Measurements from ENCODE around the gene ARHGAP40.
"Not testable (repeated sequence)": the region's sequence is repeated elsewhere in the genome, so short reads cannot be mapped to it uniquely, and the experiment has no call there.

The ARHGAP40 gene

GRCh38 chr20:38589351-38589750 is 12.3 kb upstream of the ARHGAP40 start:
- no peak for DNase-seq

- DNase-seq: no peak
These were observed 11.5 kb upstream of the ARHGAP40 start for GRCh38 chr20:38589967-38590675.

GRCh38 chr20:38590676-38591473 is 10.7 kb upstream of the ARHGAP40 start:
- DNase-seq: no peak

- DNase-seq: no peak
These were observed 9.9 kb upstream of the ARHGAP40 start for GRCh38 chr20:38591474-38592410.

GRCh38 chr20:38592411-38592790 is 9.2 kb upstream of the ARHGAP40 start:
- not testable (repeated sequence) for DNase-seq

- DNase-seq: not testable (repeated sequence)
These were observed 7.3 kb upstream of the ARHGAP40 start for GRCh38 chr20:38594281-38594680.

- DNase-seq: not testable (repeated sequence)
These were observed 5.7 kb upstream of the ARHGAP40 start for GRCh38 chr20:38595886-38596285.

- no peak for DNase-seq
These were observed 2.2 kb upstream of the ARHGAP40 start for GRCh38 chr20:38599410-38599882.

- no peak for DNase-seq
These were observed 1.6 kb upstream of the ARHGAP40 start for GRCh38 chr20:38600057-38600456.

- no peak for DNase-seq
These were observed 574 bp downstream of the ARHGAP40 start for GRCh38 chr20:38602185-38602581.

GRCh38 chr20:38603286-38603685 is 1.7 kb downstream of the ARHGAP40 start:
- DNase-seq: no peak

GRCh38 chr20:38604873-38605303 is 3.3 kb downstream of the ARHGAP40 start:
- no peak for DNase-seq

- no peak for DNase-seq
These were observed 5.7 kb downstream of the ARHGAP40 start for GRCh38 chr20:38607351-38607750.

- no peak for DNase-seq
These were observed 6.6 kb downstream of the ARHGAP40 start for GRCh38 chr20:38608188-38608587.

- DNase-seq: peak in 1 of 2 experiments; percentile 18
These were observed 8.2 kb downstream of the ARHGAP40 start for GRCh38 chr20:38609815-38610214.

- DNase-seq: no peak
These were observed 8.9 kb downstream of the ARHGAP40 start for GRCh38 chr20:38610521-38610920.

- no peak for DNase-seq
These were observed 11.3 kb downstream of the ARHGAP40 start for GRCh38 chr20:38612751-38613515.

GRCh38 chr20:38615283-38615682 is 13.7 kb downstream of the ARHGAP40 start:
- no peak for DNase-seq

- DNase-seq: no peak
These were observed 14.8 kb downstream of the ARHGAP40 start for GRCh38 chr20:38616457-38616856.

GRCh38 chr20:38617011-38617829 is 15.6 kb downstream of the ARHGAP40 start:
- no peak for DNase-seq

- no peak for DNase-seq
These were observed 16.2 kb downstream of the ARHGAP40 start for GRCh38 chr20:38617830-38618196.
